Stomach (tissue), 4 donors: Measurements from ENCODE around the gene CD300A.

Source experiments
- EP300 ChIP-seq: sonication (generic); formaldehyde crosslinking; IDR thresholded peaks from one replicate; pipeline ENCODE4 v1.6.1; 2017; ENCODE audit warnings: antibody characterized with exemption
- POLR2AphosphoS5 ChIP-seq, 3 donors: sonication (generic); formaldehyde crosslinking; IDR thresholded peaks; one replicate each; pipeline ENCODE4 v1.6.1; 2016; ENCODE audit warnings: antibody characterized with exemption in 3 of 3
- TF ChIP-seq, protein P1 (sequence below), 7 experiments: fragments of 450-650 bp in 4 of 7; fragments of 200-600 bp in 3 of 7; sonication (generic) in 3 of 7; IDR thresholded peaks; one replicate each; pipeline ENCODE4 v1.5.1; 2016 to 2019; ENCODE audit warnings: antibody characterized with exemption in 7 of 7, control low read depth in 2 of 7, mild to moderate bottlenecking in 1 of 7

DNA sequence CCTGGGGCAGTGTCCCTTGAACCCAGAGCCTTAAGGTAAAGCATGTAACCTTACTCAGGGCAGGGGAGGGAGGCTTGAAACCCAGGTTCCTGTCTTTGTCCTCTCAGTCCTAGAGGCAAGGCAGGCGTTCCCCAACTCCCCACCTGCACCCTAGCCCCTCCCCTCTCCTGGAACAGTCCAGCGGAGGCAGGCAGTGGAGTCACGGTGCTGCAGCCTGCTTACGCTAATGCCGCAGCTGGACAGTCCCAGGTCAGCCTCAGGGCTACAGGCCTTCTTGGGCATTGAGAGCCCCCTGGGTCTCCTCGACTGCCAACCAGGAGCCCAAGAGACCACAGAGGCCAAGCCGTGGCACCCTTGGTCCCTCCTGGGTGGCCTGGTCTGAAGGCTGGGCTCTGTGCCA, 6.8 kb upstream of the CD300A start:
- TF ChIP-seq EP300 (no peak), POLR2AphosphoS5 (IDR thresholded peaks at IDR 0.05) (no peak)
- TF ChIP-seq, protein P1, sequence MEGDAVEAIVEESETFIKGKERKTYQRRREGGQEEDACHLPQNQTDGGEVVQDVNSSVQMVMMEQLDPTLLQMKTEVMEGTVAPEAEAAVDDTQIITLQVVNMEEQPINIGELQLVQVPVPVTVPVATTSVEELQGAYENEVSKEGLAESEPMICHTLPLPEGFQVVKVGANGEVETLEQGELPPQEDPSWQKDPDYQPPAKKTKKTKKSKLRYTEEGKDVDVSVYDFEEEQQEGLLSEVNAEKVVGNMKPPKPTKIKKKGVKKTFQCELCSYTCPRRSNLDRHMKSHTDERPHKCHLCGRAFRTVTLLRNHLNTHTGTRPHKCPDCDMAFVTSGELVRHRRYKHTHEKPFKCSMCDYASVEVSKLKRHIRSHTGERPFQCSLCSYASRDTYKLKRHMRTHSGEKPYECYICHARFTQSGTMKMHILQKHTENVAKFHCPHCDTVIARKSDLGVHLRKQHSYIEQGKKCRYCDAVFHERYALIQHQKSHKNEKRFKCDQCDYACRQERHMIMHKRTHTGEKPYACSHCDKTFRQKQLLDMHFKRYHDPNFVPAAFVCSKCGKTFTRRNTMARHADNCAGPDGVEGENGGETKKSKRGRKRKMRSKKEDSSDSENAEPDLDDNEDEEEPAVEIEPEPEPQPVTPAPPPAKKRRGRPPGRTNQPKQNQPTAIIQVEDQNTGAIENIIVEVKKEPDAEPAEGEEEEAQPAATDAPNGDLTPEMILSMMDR (IDR thresholded peaks at IDR 0.05) = no peak
